IPS-11a (cell line): ENCODE data around the gene NDOR1.

Experiments
- H3K4me3 ChIP-seq: one replicate; pipeline ENCODE4 v1.5.1; 2013; ENCODE audit warnings: low read depth, low read length, control low read depth

The NDOR1 gene

DNA sequence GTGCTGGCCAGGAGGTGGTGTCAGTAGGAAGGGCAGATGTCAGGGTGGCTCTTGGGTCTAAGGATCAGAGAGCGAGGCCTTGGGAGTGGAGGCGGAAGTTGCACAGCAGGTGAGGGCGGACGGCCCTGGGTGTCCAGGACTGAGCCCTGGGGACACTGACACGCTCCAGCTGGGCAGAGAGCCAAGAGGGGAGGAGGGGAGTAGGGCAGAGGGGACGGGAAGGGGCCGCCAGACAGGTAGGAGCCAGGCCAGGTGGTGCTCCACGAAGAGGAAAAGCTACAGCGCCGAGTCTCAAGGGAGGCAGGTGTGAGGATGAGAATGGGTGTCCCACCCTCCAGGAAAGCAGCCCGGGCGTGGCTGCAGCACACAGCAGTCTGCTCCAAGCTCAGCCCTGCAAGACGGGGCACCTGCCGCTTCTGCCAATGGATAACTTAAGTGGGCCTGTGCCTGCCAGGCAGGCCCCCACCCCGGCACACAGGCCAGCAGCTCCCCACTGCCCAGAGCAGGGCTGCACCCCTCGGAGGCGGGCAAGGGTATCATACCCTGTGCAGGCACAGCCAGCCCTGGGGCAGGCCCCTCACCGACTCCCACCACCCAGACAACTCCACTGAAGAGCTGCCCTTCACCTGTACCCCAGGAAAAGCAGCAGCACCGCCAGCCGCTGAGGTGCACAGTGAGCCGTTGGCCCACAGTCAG lies 9.8 kb upstream of the NDOR1 start:
- no peak overlapping the region for H3K4me3 ChIP-seq

DNA sequence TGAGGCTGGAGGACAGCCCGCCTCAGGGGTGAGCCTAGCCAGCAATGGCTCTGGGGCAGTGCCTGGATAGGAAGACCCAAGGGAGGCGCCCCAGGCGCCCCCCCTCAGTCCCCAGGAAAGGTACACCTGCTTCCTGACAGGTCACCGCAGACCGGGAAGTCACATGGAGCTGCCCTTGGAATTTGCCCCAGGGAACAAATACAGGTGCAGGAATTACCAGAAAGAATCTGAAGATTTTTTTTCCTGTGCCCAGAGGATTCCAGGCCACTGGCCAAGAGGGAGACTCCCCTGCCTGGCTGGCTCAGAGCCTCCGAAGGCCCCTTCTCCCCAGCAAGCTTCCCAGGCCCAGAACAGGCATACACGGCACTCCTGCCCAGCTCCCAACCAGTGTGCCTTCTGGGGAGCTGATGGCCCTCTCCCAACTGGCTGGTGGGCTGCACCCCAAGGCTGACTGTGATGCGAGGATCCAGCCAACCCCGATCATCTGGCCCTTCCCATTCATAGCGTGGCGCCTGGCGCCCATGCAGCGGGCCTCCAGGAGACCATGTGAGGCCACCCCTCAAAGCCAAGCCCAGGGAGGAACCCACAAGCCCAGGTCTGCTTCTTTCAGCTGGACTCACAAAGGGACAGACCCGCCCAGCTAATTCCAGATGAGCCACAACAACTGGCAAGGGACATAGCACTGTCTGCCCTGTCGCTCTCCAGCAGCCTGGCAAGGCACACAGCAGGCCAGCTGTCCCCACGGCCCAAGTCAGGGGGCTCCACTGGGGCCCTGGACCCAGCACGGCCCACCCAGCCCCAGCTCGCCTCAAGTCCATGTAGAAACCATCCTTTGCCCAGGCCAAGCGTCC lies 7.2 kb upstream of the NDOR1 start:
- H3K4me3 ChIP-seq, result no peak overlapping the region

DNA sequence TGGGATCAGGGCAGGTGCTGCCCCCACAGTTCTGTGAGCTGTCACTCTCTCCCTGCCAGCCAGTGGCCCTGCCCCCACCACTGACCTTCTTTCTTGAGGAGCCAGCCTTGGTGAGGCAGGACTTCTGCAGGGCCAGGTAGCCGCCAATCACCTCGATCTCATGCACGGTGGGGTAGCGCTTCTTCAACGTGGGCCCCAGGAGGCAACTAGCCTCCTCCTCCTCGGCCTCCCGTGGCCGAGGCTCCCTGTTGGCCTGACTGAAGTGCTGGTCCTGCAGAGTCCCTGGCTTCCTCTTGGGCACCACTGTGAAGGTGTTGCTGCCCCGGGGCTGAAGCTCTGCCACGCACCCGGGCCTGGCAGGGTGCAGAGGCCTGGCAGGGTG lies 6.6 kb upstream of the NDOR1 start:
- no peak overlapping the region for H3K4me3 ChIP-seq

DNA sequence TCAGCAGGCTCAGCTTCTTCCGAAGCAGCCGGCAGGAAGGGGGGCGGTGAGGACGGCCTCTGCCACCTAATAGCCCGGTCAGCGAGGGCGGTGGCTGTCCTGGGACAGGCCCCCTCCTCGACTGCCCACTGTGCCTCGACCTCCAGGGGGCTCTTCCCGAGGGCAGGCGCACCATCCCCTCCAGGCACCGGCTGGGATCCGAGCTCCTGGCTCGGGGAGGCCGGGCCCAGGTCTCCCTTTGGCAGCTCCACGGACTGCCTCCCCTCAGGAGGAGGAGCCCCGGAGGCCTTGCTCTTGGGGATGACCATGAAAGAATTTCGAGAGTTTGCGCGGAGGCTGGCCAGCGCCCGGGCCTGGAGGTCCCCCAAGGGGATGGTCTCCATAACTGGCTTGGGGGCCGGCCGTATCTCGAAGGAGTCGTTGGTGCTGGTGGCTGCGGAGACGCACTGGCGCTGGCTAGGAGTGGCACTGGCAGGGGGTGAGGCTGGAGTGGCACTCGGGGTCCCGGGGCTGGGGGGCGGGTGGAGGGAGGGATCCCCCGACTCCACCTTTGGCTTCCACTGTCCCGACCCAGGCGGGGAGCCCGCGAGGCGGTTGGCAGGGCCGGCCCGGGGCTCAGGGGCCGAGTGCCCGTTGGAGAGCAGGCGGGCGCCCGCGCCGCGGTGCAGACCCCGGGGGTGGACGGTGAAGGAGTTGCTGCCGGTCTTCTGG lies 5.9 kb upstream of the NDOR1 start:
- H3K4me3 ChIP-seq, result peak overlapping the region; percentile 13

DNA sequence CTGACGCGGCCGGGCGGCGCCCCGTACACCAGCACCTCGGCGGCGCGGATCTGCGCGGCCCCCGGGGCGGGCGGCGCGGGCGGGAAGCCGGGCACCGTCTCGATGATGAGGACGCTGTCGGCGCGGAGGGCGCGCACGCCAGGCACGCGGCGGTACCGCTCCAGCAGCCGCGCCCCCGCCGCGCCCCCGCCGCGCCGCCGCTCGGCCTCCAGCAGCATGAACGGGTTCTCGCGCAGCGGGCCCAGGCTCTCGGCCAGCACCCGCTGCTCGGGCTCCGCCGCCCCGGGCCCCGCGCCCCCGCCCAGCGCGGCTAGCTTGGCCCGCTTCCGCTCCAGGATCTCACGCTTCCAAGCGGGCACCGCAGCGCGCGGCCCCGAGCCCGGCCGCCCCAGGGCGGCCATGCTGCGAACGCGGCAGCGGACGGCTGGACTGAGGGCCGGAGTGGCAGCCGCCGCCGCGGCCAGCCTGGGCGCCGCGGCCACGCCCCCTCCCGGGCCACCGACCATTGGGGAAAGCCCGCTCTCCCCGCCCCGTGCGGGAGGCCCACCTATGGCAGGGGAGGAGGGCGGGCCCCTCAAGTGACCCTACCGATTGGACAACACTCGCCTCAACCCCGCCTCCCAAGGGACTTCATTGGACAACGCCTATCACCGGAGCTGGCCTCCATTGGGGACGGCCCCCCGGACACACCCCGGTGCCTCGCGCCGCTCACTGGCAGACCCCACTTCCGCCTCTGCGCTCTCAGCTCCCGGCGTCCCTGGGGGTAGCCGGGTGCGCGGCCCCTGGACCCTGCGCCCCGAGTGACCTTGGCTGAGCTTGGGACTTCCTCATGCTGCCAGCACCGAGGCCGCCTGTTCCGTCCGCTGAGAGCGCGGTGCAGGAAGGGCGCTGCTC lies 4.9 kb upstream of the NDOR1 start, which contains the start of gene TPRN:
Gene TPRN (minus strand): TSS at position 431 of the 894 bp plus-strand sequence. CDS start 30 bp downstream, at position 401.
- H3K4me3 ChIP-seq, result peak within 1 kb of the TSS; percentile 53

DNA sequence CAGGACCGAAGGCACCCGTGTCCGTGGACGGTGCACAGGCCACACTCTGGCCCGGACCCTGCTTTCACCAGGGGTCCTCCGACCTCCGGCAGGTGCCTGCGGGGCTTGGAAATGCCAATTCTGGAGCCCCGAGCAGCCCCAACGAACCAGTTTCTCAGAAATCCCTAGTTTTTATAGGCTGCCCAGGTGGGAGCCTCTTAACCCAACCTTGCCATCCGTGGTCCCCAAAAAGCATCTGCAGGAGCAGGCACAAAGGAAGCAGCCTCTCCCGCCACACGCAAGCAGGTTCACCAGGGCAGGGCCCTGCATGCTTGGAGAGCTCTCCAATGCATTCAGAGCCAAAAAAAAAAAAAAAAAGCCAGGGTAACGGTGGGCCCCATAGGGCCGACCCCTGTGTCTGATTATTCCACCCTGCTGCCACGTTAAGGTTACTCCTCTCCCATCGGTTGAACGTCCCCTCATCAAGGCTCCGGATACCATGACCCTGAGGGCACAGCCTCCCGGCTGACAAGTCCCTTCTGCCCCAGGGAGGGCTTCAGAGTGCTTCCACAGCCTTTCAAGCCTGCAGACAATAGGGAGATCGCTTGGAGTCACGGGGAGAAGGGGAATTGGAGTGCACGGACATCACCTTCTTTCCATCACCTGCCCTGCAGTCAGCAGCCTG lies 4.2 kb upstream of the NDOR1 start:
- peak overlapping the region; percentile 53 for H3K4me3 ChIP-seq

DNA sequence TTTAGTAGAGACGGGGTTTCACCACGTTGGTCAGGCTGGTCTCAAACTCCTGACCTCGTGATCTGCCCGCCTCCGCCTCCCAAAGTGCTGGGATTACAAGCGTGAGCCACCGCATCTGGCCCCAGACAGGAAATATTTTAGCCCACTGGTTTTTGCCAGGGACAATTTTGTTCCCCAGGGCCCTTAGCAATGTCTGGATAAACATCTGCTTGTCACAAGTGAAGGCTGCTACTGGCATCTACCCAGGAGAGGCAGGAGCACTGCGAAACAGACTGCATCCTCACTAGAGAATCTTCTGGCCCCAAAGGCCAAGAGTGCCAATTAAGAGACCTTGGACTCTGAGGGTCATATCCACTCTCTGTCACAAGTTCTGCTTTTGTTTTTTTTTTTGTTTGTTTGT lies 2.5 kb upstream of the NDOR1 start:
- H3K4me3 ChIP-seq, result no peak overlapping the region

DNA sequence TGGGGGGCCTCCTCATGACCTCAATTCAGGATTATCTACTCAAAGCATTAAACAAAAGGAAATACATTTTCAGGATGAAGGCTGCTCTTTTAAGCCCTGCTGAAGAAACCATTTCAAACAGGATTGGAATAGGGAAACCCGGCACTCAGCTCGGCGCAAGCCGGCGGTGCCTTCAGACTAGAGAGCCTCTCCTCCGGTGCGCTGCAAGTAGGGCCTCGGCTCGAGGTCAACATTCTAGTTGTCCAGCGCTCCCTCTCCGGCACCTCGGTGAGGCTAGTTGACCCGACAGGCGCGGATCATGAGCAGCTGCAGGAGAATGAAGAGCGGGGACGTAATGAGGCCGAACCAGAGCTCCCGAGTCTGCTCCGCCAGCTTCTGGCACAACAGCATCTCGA lies 772 bp upstream of the NDOR1 start:
- H3K4me3 ChIP-seq, result peak overlapping the region; percentile 94

DNA sequence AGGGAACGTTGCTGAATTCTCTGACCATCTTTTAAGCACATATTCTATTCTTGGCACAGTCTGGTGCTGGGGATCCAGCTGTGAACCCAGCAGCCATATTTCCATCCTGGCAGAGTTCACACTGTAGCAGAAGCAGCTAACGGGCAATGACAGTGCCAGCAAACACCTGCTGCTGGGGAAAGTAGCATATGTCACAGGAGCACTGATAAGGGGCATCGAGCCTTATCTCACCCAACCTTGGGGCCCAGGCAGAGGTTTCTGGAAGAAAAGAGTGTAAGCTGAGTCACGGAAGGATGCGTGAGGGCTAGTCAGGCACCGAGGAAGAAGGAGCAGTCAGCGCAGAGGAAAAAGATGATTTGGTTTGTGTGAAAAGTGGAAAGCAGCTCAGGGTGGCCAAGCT lies 1.1 kb downstream of the NDOR1 start:
- H3K4me3 ChIP-seq, result no peak overlapping the region

DNA sequence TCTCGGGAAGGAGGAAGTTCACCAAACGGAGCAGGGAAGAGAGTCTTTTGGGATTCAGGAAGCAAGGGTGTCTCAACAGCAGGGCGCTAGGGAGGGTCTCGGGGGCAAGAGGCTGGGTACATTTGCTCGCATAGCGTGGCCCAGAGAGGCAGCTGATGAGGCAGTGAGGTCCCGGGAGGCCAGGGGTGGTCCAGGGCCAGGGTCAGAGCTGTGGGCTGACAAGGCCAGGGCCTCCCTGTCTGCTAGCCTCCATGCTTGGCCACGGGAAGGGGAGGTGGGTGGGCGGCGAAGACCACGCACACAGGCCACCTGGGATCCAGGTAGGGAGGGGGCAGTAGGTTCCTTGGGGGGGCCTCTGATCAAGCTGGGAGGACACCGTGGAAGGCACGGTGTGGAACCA lies 6.0 kb downstream of the NDOR1 start:
- no peak overlapping the region for H3K4me3 ChIP-seq

DNA sequence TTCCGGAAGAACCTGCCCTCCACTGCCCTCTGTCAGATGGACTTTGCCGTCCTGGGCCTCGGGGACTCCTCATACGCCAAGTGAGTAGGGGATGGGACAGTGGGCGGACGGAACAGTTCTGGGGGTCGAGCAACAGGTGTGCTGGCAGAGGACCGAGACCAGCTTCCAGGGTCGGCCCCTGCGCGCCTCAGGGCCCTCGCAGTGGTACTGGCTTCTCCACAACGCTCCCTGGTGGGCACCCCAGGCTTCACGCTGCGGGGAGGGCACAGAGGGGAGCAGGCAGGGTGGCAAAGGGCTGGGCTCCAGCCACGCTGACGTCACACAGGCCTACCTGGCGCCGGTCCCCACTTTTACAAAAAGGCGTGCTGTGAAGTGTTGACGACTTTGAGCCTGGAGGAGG lies 7.0 kb downstream of the NDOR1 start:
- no peak overlapping the region for H3K4me3 ChIP-seq

DNA sequence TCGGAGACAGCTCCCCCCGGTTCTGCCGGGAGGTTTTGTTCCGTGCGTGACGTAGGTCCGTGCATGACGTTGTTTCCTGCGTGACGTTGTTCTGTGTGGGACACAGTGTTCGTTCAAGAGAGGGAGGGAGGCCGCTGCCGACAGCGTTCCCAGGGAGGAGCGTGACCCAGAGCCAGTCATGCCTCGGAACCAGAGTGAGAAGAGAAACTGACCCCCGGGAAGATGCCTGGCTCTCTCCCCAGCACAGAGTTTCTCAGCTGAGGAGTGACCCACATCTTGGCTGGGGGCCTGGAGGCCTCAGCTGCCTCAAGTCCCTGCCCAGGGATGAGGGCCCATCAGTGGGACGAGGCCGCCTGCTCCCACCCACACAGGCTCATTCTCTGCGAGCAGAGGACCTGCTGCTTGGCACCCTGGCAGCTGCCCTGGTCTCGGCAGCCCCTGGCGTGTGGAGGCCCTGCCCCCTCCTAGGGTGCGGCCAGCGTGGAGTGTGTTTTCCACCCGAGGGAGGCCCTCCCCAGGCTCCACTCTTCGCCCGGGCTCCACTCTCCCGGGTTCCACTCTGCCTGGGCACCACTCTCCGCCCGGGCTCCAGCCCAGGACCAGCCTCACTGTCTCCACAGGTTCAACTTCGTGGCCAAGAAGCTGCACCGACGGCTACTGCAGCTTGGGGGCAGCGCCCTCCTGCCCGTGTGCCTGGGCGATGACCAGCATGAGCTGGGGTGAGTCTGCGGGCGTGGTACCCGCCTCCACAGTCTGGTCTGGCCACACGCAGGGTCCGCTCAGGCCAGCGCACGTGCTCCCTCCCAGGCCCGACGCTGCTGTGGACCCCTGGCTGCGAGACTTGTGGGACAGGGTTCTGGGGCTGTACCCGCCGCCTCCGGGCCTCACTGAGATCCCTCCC lies 7.9 kb downstream of the NDOR1 start:
- H3K4me3 ChIP-seq, result no peak overlapping the region

DNA sequence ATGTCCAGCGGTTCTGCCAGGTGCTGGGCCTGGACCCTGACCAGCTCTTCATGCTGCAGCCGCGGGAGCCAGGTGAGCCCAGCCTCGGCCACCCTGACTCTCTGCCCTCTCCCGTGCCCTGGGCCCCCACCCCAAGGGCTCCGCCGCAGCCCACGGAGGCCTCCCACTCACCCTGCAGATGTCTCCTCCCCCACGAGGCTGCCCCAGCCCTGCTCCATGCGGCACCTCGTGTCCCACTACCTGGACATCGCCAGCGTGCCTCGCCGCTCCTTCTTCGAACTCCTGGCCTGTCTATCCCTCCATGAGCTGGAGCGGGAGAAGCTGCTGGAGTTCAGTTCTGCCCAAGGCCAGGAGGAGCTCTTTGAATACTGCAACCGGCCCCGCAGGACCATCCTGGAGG lies 9.1 kb downstream of the NDOR1 start:
- H3K4me3 ChIP-seq, result no peak overlapping the region

DNA sequence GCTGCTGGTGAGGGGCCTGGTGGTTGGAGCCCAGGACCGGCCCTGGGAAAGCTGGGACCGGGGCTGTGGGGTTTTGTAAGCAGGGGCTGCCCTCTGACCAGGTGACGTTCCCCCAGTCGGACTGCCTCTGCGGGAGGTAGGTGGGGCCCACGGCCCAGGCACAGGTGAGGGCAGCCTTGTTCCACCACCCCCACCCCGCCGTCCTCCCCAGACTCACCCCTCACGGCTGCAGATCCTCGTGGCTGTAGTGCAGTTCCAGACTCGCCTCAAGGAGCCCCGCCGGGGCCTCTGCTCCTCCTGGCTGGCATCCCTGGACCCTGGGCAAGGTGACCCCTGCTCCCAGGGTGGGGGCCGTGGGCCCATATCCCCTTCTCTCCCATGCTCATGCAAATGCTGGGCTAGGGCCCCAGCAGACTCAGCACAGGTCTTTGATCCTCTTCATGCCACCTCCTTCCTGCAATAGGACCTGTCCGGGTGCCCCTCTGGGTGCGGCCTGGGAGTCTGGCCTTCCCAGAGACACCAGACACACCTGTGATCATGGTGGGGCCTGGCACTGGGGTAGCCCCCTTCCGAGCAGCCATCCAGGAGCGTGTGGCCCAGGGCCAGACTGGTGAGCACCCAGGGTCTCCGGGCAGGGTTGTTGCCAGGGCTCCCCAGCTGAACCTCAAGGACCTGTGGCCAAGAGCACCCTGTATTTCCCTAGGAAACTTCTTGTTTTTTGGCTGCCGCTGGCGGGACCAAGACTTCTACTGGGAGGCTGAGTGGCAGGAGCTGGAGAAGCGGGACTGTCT lies 9.9 kb downstream of the NDOR1 start:
- H3K4me3 ChIP-seq, result no peak overlapping the region

DNA sequence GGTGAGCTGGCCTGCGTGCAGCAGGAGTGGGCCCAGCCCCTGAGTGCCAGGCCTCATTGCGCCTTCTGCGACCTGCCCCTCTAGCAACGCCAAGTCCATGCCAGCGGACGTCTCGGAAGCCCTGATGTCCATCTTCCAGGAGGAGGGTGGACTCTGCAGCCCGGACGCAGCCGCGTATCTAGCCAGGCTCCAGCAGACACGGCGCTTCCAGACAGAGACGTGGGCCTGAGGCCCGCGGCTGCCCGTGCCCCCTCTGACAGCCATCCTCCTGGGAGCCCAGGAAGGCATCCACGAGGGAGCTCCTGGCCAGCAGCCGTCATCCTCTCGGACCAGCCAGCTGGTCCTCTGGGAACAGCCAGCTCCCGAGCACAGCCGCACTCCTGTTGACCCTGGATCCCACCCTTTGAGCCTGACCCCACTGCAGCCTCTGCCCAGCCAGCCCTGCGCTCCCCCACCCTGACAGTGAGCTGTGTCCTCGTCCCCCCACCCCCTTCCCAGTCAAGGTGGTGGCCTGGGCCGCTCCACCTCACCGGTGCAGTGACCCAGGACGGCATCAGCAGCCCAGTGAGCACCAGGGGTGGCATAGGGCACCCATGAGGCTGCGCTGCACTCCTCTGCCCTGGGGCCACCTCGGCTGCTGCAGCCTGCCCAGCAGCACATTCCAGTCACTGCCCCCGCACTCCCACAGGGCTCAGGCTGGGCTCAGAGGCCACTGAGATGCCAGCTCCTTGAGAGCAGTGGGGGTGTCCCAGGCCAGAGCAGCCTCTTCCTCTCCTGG lies 10.9 kb downstream of the NDOR1 start:
- H3K4me3 ChIP-seq, result no peak overlapping the region

DNA sequence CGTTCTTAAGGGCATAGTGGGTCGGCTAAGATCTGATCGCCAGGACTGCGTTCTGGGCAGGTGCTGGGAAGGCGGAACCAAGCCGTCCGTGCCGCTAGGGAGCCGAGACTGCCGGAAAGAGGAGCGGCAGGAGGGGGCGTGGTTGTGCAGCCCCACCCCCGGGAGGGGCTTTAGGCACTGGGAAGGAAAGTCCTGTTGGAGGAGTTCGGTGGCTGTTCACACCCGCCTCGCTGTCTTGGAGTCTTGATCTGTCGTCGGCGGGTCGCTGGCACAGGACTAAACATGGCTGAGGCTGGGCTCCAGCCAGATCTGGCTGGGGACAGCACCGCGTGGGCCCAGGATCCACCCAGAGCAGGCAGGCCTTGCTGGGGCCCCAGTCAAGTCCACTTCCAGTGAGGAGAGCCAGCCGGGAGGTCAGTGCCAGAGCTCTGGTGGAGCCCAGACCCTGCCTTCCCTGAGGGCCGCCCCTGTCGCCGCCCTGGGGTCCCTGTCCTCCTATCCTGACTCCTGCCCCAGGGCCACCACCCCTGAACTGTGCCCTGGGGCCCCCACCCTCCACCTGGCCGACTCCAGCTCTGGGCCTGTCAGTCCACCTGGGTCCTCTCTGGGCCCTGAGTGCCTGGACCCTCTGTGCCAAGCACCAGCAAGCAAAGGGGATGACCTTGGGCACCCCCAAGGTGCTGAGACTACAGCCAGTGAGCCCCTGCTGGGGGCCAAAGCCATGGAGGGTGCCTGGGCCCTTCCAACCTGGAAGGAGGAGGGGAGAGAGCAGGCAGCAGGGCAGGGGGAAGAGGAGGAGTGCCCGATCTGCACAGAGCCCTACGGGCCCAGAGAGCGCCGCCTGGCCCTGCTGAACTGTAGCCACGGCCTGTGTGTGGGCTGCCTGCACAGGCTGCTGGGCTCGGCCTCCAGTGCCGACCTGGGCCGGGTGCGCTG lies 12.0 kb downstream of the NDOR1 start:
- no peak overlapping the region for H3K4me3 ChIP-seq
